ENCODE results near the gene SLC11A2. TPM values are rescaled to one million over a fixed set of nuclear protein-coding genes. Genes with fewer than 3 reads are reported as not detected.
A peak's percentile ranks its signal among the peaks of the same experiment; 100 is the strongest.

SLC11A2 gene
- total RNA-seq, 1 donor from 2014 or later: 40.0 TPM

DNA sequence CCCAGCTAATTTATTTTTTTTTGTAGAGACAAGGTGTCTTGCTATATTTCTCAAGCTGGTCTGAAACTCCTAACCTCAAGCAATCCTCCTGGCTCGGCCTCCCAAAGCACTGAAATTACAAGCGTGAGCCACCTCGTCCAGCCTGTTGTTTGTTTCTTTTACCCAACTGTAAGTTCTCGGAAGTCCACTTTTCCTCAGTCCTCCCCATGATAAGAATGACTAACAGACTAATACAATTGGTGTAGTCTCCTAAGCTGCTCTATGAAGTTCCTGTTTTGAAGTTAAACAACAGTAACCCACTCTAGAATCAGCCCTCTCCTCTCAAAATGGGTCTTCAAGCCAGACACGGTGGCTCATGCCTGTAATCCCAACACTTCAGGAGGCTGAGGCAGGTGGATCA is 37.3 kb downstream of the SLC11A2 start:
- Histone ChIP-seq H3K9me3 (ENCODE audit: insufficient read depth, low read depth, low read length) (no peaks in the 10 kb centered on the region), H3K9ac (ENCODE audit: low read length) (no peak overlapping the region), H3K79me2 (ENCODE audit: insufficient read depth, low read length) (no peaks in the 10 kb centered on the region), H3K4me3 (ENCODE audit: insufficient read depth, low read depth, low read length) (no peak overlapping the region), H4K20me1 (ENCODE audit: insufficient read depth, low read length) (no peaks in the 10 kb centered on the region), H3K4me1 (ENCODE audit: insufficient read depth, low read length) (peaks cover 10% of the 10 kb centered on the region), H3K27ac (ENCODE audit: low read depth, low read length) (no peak overlapping the region), H3K4me2 (ENCODE audit: low read length) (no peak overlapping the region), H3K36me3 (ENCODE audit: insufficient read depth, low read length) (peaks cover 16% of the 10 kb centered on the region), H2AFZ (ENCODE audit: low read depth, low read length) (no peak overlapping the region), H3K27me3 (ENCODE audit: insufficient read depth, low read length) (no peaks in the 10 kb centered on the region)
- no peak overlapping the region for H3K27ac Mint-ChIP-seq (ENCODE audit: unreplicated experiment)
- FAIRE-seq: no peak
- H3K9me3 Mint-ChIP-seq (ENCODE audit: unreplicated experiment): no peaks in the 10 kb centered on the region
- H3K27me3 Mint-ChIP-seq (ENCODE audit: low read depth, unreplicated experiment): no peaks in the 10 kb centered on the region
- no peak for DNase-seq (ENCODE audit: low read depth)
- H3K4me3 Mint-ChIP-seq (ENCODE audit: unreplicated experiment): no peak overlapping the region
- H3K4me1 Mint-ChIP-seq (ENCODE audit: low read depth, unreplicated experiment): peaks cover 24% of the 10 kb centered on the region
- peaks cover 17% of the 10 kb centered on the region for H3K36me3 Mint-ChIP-seq (ENCODE audit: low read depth, unreplicated experiment)
- no peak for TF ChIP-seq EZH2 (IDR thresholded peaks at IDR 0.05; ENCODE audit: insufficient read depth, low read length)
- TF ChIP-seq, protein P1, sequence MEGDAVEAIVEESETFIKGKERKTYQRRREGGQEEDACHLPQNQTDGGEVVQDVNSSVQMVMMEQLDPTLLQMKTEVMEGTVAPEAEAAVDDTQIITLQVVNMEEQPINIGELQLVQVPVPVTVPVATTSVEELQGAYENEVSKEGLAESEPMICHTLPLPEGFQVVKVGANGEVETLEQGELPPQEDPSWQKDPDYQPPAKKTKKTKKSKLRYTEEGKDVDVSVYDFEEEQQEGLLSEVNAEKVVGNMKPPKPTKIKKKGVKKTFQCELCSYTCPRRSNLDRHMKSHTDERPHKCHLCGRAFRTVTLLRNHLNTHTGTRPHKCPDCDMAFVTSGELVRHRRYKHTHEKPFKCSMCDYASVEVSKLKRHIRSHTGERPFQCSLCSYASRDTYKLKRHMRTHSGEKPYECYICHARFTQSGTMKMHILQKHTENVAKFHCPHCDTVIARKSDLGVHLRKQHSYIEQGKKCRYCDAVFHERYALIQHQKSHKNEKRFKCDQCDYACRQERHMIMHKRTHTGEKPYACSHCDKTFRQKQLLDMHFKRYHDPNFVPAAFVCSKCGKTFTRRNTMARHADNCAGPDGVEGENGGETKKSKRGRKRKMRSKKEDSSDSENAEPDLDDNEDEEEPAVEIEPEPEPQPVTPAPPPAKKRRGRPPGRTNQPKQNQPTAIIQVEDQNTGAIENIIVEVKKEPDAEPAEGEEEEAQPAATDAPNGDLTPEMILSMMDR (IDR thresholded peaks at IDR 0.05; ENCODE audit: insufficient read depth, low read depth, low read length): no peak

DNA sequence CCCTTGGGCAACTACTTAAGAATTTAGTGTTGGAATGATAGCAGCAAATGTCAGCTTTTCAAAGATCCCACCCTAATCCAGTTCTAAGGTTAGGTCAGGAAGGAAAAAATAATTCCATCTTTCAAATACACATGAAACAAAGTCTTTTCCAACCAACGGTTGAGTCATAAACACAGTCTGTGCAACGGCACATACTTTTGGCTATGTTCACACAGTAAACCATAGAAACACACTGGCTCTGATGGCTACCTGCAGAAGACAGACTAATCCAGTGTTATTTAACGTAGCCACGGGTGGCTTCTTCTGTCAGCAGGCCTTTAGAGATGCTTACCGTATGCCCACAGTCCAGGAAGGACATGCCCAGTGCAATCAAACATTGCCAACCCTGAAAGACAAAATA is 38.1 kb downstream of the SLC11A2 start:
- FAIRE-seq (peak; percentile 9), DNase-seq (ENCODE audit: low read depth) (peak; percentile 10)
- peaks cover 17% of the 10 kb centered on the region for H3K36me3 Mint-ChIP-seq (ENCODE audit: low read depth, unreplicated experiment)
- no peak overlapping the region for H3K27ac Mint-ChIP-seq (ENCODE audit: unreplicated experiment)
- H3K9me3 Mint-ChIP-seq (ENCODE audit: unreplicated experiment): no peaks in the 10 kb centered on the region
- Histone ChIP-seq H3K4me2 (ENCODE audit: low read length) (no peak overlapping the region), H3K9ac (ENCODE audit: low read length) (no peak overlapping the region), H3K79me2 (ENCODE audit: insufficient read depth, low read length) (no peaks in the 10 kb centered on the region), H3K36me3 (ENCODE audit: insufficient read depth, low read length) (peaks cover 16% of the 10 kb centered on the region), H3K27ac (ENCODE audit: low read depth, low read length) (no peak overlapping the region), H3K27me3 (ENCODE audit: insufficient read depth, low read length) (no peaks in the 10 kb centered on the region), H3K4me1 (ENCODE audit: insufficient read depth, low read length) (peaks cover 10% of the 10 kb centered on the region), H3K4me3 (ENCODE audit: insufficient read depth, low read depth, low read length) (no peak overlapping the region), H4K20me1 (ENCODE audit: insufficient read depth, low read length) (no peaks in the 10 kb centered on the region), H2AFZ (ENCODE audit: low read depth, low read length) (no peak overlapping the region), H3K9me3 (ENCODE audit: insufficient read depth, low read depth, low read length) (no peaks in the 10 kb centered on the region)
- no peak for TF ChIP-seq EZH2 (IDR thresholded peaks at IDR 0.05; ENCODE audit: insufficient read depth, low read length)
- TF ChIP-seq, protein P1 (IDR thresholded peaks at IDR 0.05; ENCODE audit: insufficient read depth, low read depth, low read length): no peak
- no peak overlapping the region for H3K4me3 Mint-ChIP-seq (ENCODE audit: unreplicated experiment)
- peaks cover 24% of the 10 kb centered on the region for H3K4me1 Mint-ChIP-seq (ENCODE audit: low read depth, unreplicated experiment)
- H3K27me3 Mint-ChIP-seq (ENCODE audit: low read depth, unreplicated experiment): no peaks in the 10 kb centered on the region

DNA sequence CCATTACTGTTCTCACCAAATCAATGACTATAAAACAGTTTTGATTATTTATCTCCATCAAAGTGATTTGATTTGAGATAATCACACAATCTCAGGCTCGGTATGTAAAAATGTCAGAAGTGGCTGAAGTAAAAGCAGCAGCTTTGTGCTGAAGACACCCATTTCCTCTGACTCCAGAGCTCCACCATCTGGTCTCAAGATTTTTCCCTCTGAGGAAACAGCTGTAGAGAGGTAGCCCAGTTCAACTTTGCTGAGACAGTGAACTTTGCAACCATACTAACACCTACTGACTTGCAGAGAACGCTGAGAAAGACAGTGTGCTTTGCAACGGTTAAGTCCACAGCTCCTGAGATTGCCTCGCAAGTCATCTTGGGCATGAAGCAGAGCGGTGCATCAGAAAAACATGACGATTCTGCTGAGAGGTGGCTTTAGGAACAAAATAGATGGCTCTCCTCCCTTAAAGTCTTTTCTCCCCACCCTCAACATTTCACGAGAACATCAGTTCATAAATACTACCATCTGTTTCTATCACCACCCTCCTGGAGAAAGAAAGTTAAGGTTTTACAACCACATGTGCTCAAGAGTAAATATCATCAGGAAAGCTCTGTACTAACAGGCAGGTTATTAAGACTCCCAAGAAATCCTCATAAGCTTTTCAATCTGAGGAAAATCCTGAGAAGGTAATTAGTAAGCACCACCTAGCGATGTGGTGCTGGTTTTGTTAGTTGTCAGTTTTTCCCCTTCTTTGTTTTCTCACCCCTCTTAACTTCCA is 39.0 kb downstream of the SLC11A2 start:
- Histone ChIP-seq H2AFZ (ENCODE audit: low read depth, low read length) (no peak overlapping the region), H3K4me1 (ENCODE audit: insufficient read depth, low read length) (peaks cover 10% of the 10 kb centered on the region), H3K36me3 (ENCODE audit: insufficient read depth, low read length) (peaks cover 15% of the 10 kb centered on the region), H4K20me1 (ENCODE audit: insufficient read depth, low read length) (no peaks in the 10 kb centered on the region), H3K27me3 (ENCODE audit: insufficient read depth, low read length) (no peaks in the 10 kb centered on the region), H3K4me2 (ENCODE audit: low read length) (no peak overlapping the region), H3K9ac (ENCODE audit: low read length) (no peak overlapping the region), H3K79me2 (ENCODE audit: insufficient read depth, low read length) (no peaks in the 10 kb centered on the region), H3K9me3 (ENCODE audit: insufficient read depth, low read depth, low read length) (no peaks in the 10 kb centered on the region), H3K27ac (ENCODE audit: low read depth, low read length) (no peak overlapping the region), H3K4me3 (ENCODE audit: insufficient read depth, low read depth, low read length) (no peak overlapping the region)
- Mint-ChIP-seq H3K27me3 (ENCODE audit: low read depth, unreplicated experiment) (no peaks in the 10 kb centered on the region), H3K4me3 (ENCODE audit: unreplicated experiment) (no peak overlapping the region), H3K9me3 (ENCODE audit: unreplicated experiment) (no peaks in the 10 kb centered on the region), H3K27ac (ENCODE audit: unreplicated experiment) (no peak overlapping the region), H3K4me1 (ENCODE audit: low read depth, unreplicated experiment) (peaks cover 24% of the 10 kb centered on the region), H3K36me3 (ENCODE audit: low read depth, unreplicated experiment) (peaks cover 16% of the 10 kb centered on the region)
- peak; percentile 23 for DNase-seq (ENCODE audit: low read depth)
- TF ChIP-seq EZH2 (IDR thresholded peaks at IDR 0.05; ENCODE audit: insufficient read depth, low read length): no peak
- TF ChIP-seq, protein P1 (IDR thresholded peaks at IDR 0.05; ENCODE audit: insufficient read depth, low read depth, low read length): peak; percentile 31
- peak; percentile 69 for FAIRE-seq

All from astrocyte (in vitro differentiated cells and primary cell).